Kidney (tissue), 14 donors: ENCODE data around the gene NSUN7. TPM values are rescaled to one million over a fixed set of nuclear protein-coding genes. Genes with fewer than 3 reads are reported as not detected.

Experiments used
- DNase-seq, 5 donors: peaks; one replicate each; pipeline ENCODE4 v3.0.0-alpha.2; 2013 to 2020
- FAIRE-seq: peaks from 2 replicates; lab custom pipeline; 2012; peaks lifted over from hg19 to GRCh38; lab: Jason Lieb, UNC
- H3K27ac ChIP-seq, 2 donors: one replicate each; pipeline ENCODE4 v1.7.0; 2013; ENCODE audit warnings: low read depth in 2 of 2, low read length in 2 of 2, inconsistent platforms in 1 of 2
- H3K27me3 ChIP-seq: one replicate; pipeline ENCODE4 v1.7.1; 2013; ENCODE audit warnings: low read length, inconsistent platforms; ENCODE audit not compliant: control insufficient read depth, insufficient read depth
- H3K36me3 ChIP-seq, 3 donors: one replicate each; pipeline versions ENCODE4 v1.7.0 to v1.7.1; 2013; ENCODE audit warnings: low read length in 3 of 3, control low read depth in 1 of 3, inconsistent platforms in 1 of 3; ENCODE audit not compliant: insufficient read depth in 3 of 3, control insufficient read depth in 2 of 3
- H3K4me1 ChIP-seq, 3 donors: one replicate each; pipeline versions ENCODE4 v1.7.0 to v1.7.1; 2013; ENCODE audit warnings: low read length in 3 of 3, inconsistent platforms in 1 of 3, low read depth in 1 of 3; ENCODE audit not compliant: control insufficient read depth in 2 of 3, insufficient read depth in 2 of 3
- H3K4me3 ChIP-seq, 3 donors: one replicate each; pipeline versions ENCODE4 v1.7.0 to v1.8.1; 2013; ENCODE audit warnings: low read length in 3 of 3, control low read depth in 1 of 3, inconsistent platforms in 1 of 3
- H3K9ac ChIP-seq, 3 donors: one replicate each; pipeline versions ENCODE4 v1.7.0 to v1.7.1; 2013; ENCODE audit warnings: low read length in 3 of 3, control low read depth in 1 of 3, inconsistent platforms in 1 of 3
- H3K9me3 ChIP-seq, 3 donors: one replicate each; pipeline versions ENCODE4 v1.7.0 to v1.7.1; 2013; ENCODE audit warnings: low read length in 3 of 3, control low read depth in 1 of 3, inconsistent platforms in 1 of 3; ENCODE audit not compliant: control insufficient read depth in 2 of 3, insufficient read depth in 1 of 3
- intact Hi-C: fragments of 100-400 bp; cut with DNase I; formaldehyde crosslinking; loops from one replicate; pipeline ENCODE4 v1.11.1; 2022
- polyA plus RNA-seq: library from polyadenylated mRNA; stranded (reverse); fragments of 350-450 nt; fragmentation: Illumina TruSeq; extraction: RNeasy Lipid Tissue Mini Kit (QIAGEN cat#74804); gene quantifications from one replicate; pipeline ENCODE4 v1.2.3, GENCODE V29; 2014; ENCODE audit warnings: low read depth, low replicate concordance; ENCODE audit not compliant: insufficient read depth
- total RNA-seq: library from RNA; stranded (reverse); fragmentation: NEBNext Ultra II Directional; extraction: Animal tissue kit (Norgen Biotek cat#: 25700); gene quantifications from one replicate; pipeline ENCODE4 v1.2.1, GENCODE V29; 2021
- TF ChIP-seq, protein P1 (sequence below): IDR thresholded peaks from 3 replicates; pipeline ENCODE4 v1.5.1; 2012; ENCODE audit warnings: mild to moderate bottlenecking, moderate library complexity, borderline replicate concordance; ENCODE audit not compliant: insufficient read depth; ENCODE audit errors: extremely low read depth
- donor health status: control.
- donor health status: control.
- donor health status: control.
- donor health status: control.
- donor health status: control.
- donor health status: DM: yes; HTN: yes; CAD: no.
- donor health status: Normal renal cell carcinoma (clear cell type).

The NSUN7 gene
- total and polyA plus RNA-seq, 2 donors from 2014 or later, result 4.1 to 7.6 TPM

- no peaks in the 10 kb centered on the region for H3K9me3 ChIP-seq
- no peaks in the 10 kb centered on the region for H3K36me3 ChIP-seq
- peak overlapping the region in 1 of 2 donors; percentile 12 for H3K27ac ChIP-seq
- H3K4me3 ChIP-seq, result no peak overlapping the region
- FAIRE-seq (no peak), DNase-seq (peak; percentile 79 to 94 (median 92))
- no peak overlapping the region for H3K9ac ChIP-seq
- TF ChIP-seq, protein P1, sequence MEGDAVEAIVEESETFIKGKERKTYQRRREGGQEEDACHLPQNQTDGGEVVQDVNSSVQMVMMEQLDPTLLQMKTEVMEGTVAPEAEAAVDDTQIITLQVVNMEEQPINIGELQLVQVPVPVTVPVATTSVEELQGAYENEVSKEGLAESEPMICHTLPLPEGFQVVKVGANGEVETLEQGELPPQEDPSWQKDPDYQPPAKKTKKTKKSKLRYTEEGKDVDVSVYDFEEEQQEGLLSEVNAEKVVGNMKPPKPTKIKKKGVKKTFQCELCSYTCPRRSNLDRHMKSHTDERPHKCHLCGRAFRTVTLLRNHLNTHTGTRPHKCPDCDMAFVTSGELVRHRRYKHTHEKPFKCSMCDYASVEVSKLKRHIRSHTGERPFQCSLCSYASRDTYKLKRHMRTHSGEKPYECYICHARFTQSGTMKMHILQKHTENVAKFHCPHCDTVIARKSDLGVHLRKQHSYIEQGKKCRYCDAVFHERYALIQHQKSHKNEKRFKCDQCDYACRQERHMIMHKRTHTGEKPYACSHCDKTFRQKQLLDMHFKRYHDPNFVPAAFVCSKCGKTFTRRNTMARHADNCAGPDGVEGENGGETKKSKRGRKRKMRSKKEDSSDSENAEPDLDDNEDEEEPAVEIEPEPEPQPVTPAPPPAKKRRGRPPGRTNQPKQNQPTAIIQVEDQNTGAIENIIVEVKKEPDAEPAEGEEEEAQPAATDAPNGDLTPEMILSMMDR, result peak; percentile 75
- peaks cover 3 to 9% (median 3%) of the 10 kb centered on the region in 3 donors for H3K4me1 ChIP-seq
- H3K27me3 ChIP-seq, result no peaks in the 10 kb centered on the region
- intact Hi-C loops, result no loop called here
These were observed 91.3 kb downstream of the NSUN7 start for GRCh38 chr4:40840985-40841571.

DNA sequence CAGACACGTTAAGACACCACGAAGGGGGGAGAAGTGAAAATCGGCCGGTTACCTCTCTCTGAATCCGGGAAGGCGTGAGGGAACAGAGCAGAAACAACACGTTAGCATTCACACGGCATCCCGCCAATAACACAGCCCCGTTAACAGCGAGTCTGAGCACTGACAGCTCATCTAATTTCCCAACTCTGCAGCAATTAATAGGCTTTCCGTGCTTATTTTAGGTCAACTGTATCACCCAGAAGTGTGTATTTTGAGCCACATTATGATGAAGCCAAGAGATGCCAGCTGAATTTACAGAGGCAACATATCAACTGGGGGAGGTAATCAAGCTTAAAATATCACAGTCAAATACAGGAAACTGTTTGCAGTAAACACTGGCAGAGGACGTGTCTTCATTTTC is 92.6 kb downstream of the NSUN7 start:
- FAIRE-seq (no peak), DNase-seq (no peak)
- Histone ChIP-seq H3K27me3 (no peaks in the 10 kb centered on the region), H3K4me1 (peaks cover 3 to 9% (median 3%) of the 10 kb centered on the region in 3 donors), H3K9ac (no peak overlapping the region), H3K4me3 (no peak overlapping the region), H3K27ac (no peak overlapping the region), H3K9me3 (no peaks in the 10 kb centered on the region), H3K36me3 (no peaks in the 10 kb centered on the region)
- TF ChIP-seq, protein P1, result no peak
- intact Hi-C loops, result no loop called here

- TF ChIP-seq, protein P1, result no peak
- Histone ChIP-seq H3K9me3 (no peaks in the 10 kb centered on the region), H3K4me3 (no peak overlapping the region), H3K36me3 (no peaks in the 10 kb centered on the region), H3K27me3 (no peaks in the 10 kb centered on the region), H3K4me1 (peaks cover 3 to 9% (median 3%) of the 10 kb centered on the region in 3 donors), H3K9ac (no peak overlapping the region), H3K27ac (no peak overlapping the region)
- intact Hi-C loops, result no loop called here
- DNase-seq (peak in 3 of 5 donors; percentile 31 to 43 (median 32)), FAIRE-seq (no peak)
These were observed 93.1 kb downstream of the NSUN7 start for GRCh38 chr4:40842725-40843423.
